Dermis blood vessel endothelial cell (primary cell): ENCODE data around the gene CRIM1. TPM values are rescaled to one million over a fixed set of nuclear protein-coding genes. Genes with fewer than 3 reads are reported as not detected.

Experiments used
- DNase-seq: peaks from one replicate; pipeline ENCODE4 v3.0.0; 2010
- total RNA-seq: library from RNA; depleted of rRNA; stranded (reverse); fragments of >200 nt; gene quantifications from 2 replicates; pipeline ENCODE4 v1.2.3, GENCODE V29; 2014

CRIM1 gene
- total RNA-seq, 1 donor from 2014 or later: 891 TPM

DNA sequence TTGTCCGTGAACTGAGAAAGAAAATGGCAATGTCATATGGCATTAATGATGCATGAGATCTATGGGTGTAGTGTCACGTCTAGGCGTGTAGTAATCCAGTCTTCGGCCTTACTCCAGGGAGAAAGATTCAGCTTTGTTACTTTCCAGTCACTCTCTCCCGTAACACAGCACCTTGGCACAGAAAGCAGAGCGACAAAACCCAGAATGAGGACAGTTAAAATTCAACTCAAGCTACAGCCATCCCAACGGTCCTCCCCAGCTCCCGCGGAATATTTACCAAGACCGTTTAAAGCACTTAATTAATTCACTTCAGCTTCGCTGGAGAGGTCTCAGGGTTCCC is 797 bp upstream of the CRIM1 start:
- DNase-seq: peak; percentile 42

DNA sequence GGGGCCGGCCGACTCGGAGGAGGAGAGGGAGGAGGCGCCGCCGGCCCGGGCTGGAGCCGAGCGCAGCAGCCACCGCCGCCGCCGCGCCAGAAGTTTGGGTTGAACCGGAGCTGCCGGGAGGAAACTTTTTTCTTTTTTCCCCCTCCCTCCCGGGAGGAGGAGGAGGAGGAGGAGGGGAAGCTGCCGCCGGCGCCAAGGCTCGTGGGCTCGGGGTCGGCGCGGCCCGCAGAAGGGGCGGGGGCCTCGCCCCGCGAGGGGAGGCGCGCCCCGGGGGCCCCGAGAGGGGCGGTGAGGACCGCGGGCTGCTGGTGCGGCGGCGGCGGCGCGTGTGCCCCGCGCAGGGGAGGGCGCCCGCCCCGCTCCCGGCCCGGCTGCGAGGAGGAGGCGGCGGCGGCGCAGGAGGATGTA is 316 bp downstream of the CRIM1 start:
- no peak for DNase-seq

- peak; percentile 37 for DNase-seq
Observed at GRCh38 chr2:36356298-36356989, 866 bp downstream of the CRIM1 start.

- peak; percentile 84 for DNase-seq
Observed at GRCh38 chr2:36356990-36357846, 1.6 kb downstream of the CRIM1 start.

- DNase-seq: peak; percentile 82
Observed at GRCh38 chr2:36357847-36358659, 2.5 kb downstream of the CRIM1 start.

- peak; percentile 36 for DNase-seq
Observed at GRCh38 chr2:36359067-36359466, 3.5 kb downstream of the CRIM1 start.

GRCh38 chr2:36360063-36360462 is 4.5 kb downstream of the CRIM1 start:
- peak; percentile 47 for DNase-seq

DNA sequence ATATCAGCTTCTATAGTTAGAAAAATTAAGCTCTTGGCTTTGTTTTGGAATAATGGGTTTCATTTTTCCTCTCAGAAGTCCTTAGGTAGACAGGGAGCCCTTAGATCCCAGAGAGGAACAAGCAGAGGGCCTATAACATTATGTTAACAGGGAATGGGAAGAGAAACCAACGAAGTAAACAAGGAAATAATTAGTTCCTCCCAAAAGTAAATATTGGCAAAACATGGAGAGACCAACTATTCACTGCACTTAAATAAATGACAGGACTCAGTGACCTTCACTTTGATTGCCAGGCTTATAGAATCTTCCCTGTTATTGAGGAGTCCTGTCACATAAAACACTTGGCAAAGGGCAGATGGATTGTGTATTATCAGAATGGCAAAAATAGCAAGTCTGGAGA is 5.3 kb downstream of the CRIM1 start:
- DNase-seq: peak; percentile 2

GRCh38 chr2:36361396-36361795 is 5.8 kb downstream of the CRIM1 start:
- DNase-seq: peak; percentile 15

- DNase-seq: peak; percentile 59
Observed at GRCh38 chr2:36362291-36362690, 6.7 kb downstream of the CRIM1 start.

DNA sequence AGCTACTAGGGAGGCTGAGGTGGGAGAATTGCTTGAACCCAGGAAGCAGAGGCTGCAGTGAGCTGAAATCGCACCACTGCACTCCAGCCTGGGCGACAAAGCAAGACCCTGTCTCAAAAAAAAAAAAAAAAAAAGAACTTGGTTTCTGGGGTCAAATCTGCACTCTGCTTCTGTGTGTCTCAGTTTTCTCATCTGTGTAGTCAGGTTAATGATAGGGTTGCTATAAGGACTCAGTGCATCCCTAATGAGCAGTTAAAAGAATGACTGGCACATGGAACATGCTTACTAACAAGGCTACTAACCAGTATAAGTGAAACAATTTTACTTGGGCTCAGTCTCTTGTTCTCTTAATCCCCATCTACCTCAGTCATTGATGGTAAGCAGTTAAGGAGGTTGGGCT is 7.5 kb downstream of the CRIM1 start:
- DNase-seq: peak; percentile 10

DNA sequence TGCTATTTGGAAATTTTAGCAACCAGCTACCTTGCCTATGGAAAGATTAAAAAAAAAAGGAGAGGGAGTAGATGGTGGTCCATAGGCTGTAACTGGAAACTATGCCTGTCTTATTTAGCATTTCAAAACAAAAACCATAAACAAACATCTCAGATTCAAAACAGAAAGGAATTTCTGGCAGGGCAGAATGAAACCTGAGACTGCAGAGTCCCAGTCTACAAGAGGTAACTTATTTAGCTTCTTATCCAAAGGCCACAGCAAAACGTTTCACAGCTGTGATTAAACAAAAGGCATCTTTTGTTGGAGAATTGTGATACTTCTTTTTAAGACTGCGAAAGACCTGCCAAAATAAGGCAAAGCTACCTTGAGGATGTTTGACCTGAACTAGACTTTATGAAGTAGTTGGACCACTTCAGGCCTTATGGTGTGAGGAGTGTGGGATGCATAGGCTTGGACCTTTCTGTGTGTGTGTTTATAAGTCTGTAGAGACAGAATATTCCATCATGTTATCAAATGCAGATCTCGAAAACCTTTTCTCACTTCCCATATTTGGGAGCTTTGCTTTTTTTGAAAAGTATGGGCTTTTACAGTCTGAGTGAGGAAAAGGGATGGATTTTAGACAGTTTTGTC is 11.0 kb downstream of the CRIM1 start:
- DNase-seq: peak; percentile 40

DNA sequence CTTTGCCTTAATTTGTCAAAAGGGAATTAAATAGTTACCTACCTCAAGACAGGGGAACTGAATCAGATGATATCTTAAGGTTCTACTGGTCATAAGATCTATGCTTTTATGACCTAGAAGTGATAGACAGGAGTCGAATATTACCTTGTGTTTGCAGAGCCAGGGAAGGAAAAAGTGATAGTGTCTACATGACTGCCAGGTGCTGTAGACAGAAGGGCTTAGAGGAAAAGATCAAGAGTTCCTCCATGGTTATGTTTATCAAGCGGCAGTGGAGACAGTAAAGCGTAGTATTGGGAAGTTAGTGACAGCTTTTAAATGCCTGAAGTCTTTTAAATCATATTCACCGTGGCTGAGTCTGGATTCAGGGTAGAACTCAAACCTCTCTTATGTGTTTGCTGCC is 11.9 kb downstream of the CRIM1 start:
- DNase-seq: peak; percentile 35

- peak; percentile 45 for DNase-seq
Observed at GRCh38 chr2:36367895-36368353, 12.3 kb downstream of the CRIM1 start.

DNA sequence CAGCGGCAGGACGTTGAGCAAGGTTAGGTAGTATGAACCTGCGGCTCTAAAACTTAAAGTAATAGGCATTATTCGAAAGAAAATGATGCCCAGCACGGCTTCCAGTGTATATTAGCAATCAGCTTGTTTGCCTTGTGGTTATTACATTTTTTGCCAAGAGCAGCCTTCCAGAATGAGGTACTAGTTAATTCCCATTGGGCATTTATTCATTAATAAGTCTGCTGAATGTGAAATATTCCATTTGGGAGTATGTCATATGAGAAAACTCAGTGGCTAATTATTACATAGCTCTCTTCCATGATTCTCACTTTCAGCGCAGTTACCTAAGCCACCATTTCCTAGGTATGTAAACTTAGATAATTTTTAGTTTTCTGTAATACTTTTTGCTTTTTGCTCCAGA is 12.9 kb downstream of the CRIM1 start:
- DNase-seq: no peak

DNA sequence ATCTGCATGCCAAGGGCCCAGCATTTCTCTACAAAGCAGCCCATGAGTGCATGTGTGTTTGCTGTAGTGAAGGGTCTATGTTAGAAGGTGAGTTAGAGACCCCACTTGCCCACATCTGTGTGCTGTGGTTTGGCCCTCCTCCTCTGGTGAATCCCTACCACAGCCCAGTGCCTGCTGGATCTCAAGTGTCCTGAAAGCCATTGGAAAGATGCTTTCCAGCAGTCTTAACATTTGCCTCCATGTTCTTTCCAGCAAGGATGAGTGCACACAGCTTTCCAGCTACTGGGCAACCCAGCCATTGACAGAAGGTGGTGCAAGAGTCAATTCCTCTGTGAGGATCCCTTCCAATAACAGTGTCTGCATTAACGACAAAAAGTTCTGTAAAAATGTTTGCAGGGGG is 13.6 kb downstream of the CRIM1 start:
- DNase-seq: peak; percentile 30

DNA sequence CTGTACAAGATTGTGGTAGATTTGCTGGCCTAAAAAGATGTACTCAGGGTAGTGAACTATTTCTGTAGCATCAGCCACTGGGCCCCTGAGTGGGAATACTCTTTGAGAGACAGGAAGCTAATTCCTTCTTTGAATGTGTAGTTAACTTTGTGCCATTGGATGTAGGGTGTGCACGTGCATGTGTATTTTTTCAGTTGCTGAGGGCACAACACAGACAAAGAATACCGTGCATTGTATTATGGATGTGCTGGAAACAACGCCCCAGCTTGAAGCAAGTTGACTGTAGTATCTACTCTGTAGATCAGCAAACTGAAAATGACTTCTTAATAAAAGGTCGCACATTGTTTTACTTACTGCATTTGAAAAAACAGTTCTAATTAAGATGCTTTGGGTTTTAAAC is 14.1 kb downstream of the CRIM1 start:
- DNase-seq: peak; percentile 72

GRCh38 chr2:36370281-36370680 is 14.7 kb downstream of the CRIM1 start:
- DNase-seq: peak; percentile 15

DNA sequence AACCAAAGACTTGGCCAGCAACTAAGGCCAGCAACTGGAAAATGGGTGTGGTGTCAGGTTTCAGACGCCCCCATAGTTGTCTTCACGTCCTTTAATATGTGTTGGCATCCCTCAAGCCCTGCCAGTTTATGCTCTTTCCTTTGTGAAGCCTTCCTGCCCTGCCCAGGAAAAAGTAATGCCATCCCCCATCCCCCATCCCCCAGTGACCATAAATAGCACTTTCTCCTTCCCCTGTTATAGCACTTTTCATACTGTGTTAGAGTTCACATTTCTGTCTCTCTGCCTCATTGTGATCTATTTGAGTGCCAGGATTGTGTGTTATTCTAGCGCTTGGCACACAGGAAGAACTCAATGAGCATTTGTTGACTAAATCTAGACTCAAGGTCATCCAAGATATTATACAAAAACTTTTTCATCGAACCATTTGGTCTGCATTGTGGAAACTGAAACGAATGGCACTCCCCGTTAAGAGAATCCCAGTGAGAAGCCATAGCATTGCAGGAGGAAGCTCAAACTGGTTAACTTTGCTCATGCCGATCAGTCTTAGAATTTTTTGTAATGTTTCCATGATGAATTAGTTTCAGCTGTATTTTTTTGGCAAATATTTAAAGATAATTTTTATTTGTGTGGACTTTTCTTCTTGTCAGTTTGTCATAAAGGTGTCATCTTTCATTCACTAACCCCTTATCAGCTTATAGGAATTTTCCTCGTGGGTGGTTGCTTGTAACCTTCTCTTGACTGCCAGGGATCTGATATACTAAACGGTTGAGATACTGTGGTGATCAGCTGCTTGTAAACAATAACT is 15.7 kb downstream of the CRIM1 start:
- DNase-seq: peak; percentile 59

DNA sequence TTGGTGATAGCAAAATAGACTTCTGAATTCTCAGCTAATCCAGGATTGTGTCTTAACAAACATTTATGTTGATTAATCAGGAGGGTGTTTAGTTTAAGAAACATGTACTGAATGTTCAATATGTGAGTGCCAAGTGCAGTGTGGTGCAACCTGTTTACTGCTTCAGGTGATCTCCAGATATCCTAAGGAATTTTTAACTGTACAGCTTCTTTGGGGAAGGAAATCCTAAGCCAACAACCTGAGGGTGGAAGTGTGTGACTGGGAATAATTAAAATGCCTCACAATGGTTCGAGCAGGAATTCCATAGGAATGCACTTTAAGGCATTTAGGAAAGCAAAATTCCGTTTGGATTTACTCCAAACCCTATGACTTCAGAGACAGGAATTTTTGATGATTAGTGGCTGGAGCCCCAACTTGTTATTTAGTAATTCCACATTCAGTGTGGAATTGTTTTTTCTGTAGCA is 16.4 kb downstream of the CRIM1 start:
- peak; percentile 91 for DNase-seq

DNA sequence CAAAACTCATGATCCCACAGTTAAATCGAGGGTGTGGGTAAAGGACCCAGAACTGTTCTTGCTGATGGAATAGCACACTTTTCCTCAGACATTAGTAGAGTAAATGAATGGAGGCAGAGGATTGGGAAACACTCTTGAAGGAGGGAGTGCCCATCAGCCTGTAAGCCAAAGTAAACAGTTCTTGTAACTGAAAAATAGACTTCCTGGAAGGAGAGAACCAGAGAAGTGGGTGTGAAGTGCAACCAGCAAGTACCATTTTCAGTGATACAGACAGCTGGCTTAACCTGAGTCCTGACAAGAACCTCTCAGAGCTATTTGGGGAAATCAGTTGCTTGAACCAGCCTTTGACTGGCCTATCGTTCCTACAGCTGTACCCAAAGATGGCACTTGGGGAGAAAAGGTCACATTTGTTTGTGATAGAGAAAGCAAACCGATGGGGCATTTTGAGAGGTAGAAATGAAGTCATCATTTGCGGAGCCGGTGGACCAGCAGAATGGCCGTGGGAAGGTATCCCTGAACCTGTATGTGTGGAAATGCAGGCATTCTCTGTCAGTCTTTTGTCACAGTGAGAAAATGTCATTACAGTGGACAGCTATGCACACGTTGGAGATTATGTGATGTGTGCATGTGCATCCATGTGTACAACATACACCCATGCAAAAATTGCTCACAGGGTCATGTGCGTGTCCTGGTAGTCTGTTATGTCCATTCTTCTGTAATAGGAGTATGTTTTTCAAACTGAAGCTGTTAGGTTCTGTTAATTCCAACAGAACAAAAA is 17.8 kb downstream of the CRIM1 start:
- no peak for DNase-seq
